ENCODE measurements around the gene DDHD1.

Gene DDHD1

DNA sequence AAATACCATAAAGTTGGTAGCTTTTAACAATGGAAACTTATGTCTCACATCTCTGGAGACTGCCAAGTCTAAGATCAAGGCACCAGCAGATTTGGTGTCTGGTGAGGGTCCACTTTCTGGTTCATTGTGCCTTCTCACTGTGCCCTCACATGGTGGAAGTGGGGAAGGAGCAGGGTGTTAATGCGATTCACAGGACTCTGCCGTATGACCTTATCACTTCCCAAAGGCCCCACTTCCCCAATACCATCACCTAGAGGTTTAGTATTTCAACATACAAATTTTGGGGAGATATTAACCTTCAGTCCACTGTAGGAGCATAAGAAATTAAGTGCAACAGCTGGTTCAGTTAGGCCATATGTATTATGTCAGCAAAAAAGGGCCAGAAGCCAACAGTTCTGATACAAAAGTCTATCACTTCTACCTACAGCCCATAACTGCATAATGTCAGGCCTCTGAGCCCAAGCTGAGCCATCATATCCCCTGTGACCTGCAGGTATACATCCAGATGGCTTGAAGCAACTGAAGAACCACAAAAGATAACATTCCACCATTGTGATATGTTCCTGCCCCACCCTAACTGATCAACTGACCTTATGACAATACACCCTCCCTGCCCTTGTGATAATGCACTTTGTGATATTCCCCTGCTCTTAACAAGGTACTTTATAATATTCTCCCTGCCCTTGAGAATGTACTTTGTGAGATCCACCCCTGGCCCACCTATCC is 24.7 kb downstream of the DDHD1 start:
- Histone ChIP-seq H3K27ac (replicated peaks) (no peak overlapping the region), H3K27me3 (ENCODE audit: insufficient read depth, poor library complexity, severe bottlenecking) (no peaks in the 10 kb centered on the region), H3K4me3 (replicated peaks; ENCODE audit: insufficient read depth, low read length) (no peak overlapping the region)
- TF ChIP-seq SPI1 (IDR thresholded peaks at IDR 0.05; ENCODE audit: borderline replicate concordance, low read depth): peak; percentile 55; the same call in 1 of the 2 replicates
- TF ChIP-seq, protein P1, sequence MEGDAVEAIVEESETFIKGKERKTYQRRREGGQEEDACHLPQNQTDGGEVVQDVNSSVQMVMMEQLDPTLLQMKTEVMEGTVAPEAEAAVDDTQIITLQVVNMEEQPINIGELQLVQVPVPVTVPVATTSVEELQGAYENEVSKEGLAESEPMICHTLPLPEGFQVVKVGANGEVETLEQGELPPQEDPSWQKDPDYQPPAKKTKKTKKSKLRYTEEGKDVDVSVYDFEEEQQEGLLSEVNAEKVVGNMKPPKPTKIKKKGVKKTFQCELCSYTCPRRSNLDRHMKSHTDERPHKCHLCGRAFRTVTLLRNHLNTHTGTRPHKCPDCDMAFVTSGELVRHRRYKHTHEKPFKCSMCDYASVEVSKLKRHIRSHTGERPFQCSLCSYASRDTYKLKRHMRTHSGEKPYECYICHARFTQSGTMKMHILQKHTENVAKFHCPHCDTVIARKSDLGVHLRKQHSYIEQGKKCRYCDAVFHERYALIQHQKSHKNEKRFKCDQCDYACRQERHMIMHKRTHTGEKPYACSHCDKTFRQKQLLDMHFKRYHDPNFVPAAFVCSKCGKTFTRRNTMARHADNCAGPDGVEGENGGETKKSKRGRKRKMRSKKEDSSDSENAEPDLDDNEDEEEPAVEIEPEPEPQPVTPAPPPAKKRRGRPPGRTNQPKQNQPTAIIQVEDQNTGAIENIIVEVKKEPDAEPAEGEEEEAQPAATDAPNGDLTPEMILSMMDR (IDR thresholded peaks at IDR 0.05; ENCODE audit: insufficient read depth, low read length): no peak
- TF ChIP-seq, protein P2, sequence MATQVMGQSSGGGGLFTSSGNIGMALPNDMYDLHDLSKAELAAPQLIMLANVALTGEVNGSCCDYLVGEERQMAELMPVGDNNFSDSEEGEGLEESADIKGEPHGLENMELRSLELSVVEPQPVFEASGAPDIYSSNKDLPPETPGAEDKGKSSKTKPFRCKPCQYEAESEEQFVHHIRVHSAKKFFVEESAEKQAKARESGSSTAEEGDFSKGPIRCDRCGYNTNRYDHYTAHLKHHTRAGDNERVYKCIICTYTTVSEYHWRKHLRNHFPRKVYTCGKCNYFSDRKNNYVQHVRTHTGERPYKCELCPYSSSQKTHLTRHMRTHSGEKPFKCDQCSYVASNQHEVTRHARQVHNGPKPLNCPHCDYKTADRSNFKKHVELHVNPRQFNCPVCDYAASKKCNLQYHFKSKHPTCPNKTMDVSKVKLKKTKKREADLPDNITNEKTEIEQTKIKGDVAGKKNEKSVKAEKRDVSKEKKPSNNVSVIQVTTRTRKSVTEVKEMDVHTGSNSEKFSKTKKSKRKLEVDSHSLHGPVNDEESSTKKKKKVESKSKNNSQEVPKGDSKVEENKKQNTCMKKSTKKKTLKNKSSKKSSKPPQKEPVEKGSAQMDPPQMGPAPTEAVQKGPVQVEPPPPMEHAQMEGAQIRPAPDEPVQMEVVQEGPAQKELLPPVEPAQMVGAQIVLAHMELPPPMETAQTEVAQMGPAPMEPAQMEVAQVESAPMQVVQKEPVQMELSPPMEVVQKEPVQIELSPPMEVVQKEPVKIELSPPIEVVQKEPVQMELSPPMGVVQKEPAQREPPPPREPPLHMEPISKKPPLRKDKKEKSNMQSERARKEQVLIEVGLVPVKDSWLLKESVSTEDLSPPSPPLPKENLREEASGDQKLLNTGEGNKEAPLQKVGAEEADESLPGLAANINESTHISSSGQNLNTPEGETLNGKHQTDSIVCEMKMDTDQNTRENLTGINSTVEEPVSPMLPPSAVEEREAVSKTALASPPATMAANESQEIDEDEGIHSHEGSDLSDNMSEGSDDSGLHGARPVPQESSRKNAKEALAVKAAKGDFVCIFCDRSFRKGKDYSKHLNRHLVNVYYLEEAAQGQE (IDR thresholded peaks at IDR 0.05; ENCODE audit: insufficient replicate concordance, low read depth): no peak
- DNase-seq (ENCODE audit: low read depth in 1 of 2, low spot score in 1 of 2): peak in 1 of 2 experiments; percentile 14

DNA sequence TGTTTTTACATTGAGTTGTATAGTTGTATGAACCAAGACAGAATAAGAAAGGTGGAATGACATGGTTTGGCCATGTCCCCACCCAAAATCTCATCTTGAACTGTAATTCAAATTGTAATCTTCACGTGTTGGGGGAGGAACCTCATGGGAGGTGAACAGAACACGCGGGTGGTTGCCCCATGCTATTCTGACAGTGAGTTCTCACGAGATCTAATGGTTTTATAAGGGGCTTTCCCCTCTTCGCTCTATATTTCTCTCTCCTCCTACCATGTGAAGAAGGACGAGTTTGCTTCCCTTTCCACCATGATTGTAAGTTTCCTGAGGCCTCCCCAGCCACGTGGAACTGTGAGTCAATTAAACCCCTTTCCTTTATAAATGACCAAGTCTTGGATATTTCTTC is 25.3 kb downstream of the DDHD1 start:
- H3K27ac ChIP-seq (replicated peaks): no peak overlapping the region
- TF ChIP-seq, protein P2 (IDR thresholded peaks at IDR 0.05; ENCODE audit: insufficient replicate concordance, low read depth): no peak
- TF ChIP-seq GABPA (IDR thresholded peaks at IDR 0.05; ENCODE audit: low read depth) (no peak), POLR2AphosphoS5 (IDR thresholded peaks at IDR 0.05; ENCODE audit: low read depth) (no peak), SPI1 (IDR thresholded peaks at IDR 0.05; ENCODE audit: borderline replicate concordance, low read depth) (no peak)
- TF ChIP-seq, protein P1 (IDR thresholded peaks at IDR 0.05; ENCODE audit: insufficient read depth, low read length): no peak
- H3K27me3 ChIP-seq (ENCODE audit: insufficient read depth, poor library complexity, severe bottlenecking): no peaks in the 10 kb centered on the region
- no peak for DNase-seq (ENCODE audit: low read depth in 1 of 2, low spot score in 1 of 2)
- no peak overlapping the region for H3K4me3 ChIP-seq (replicated peaks; ENCODE audit: insufficient read depth, low read length)

DNA sequence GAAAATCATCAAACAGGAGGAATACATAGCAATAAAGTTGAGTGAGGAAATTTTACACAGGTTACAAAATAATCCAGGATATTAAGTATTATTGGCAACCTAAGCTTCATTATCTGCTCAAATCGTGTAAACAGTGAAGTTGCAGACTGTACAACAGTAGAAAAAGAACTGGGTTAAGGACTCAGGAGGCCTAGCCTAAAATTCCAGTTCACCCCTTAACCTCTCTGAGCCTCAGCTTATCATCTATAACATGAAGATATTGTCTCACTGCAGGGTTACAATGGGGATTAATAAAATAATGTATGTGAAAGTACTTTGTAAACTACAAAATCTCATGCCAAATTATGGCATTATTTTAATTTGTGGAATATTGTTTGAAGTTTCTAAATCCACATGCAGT is 26.0 kb downstream of the DDHD1 start:
- no peaks in the 10 kb centered on the region for H3K27me3 ChIP-seq (ENCODE audit: insufficient read depth, poor library complexity, severe bottlenecking)
- H3K27ac ChIP-seq (replicated peaks): no peak overlapping the region
- no peak for DNase-seq (ENCODE audit: low read depth in 1 of 2, low spot score in 1 of 2)
- no peak overlapping the region for H3K4me3 ChIP-seq (replicated peaks; ENCODE audit: insufficient read depth, low read length)
- no peak for TF ChIP-seq POLR2AphosphoS5 (IDR thresholded peaks at IDR 0.05; ENCODE audit: low read depth)
- TF ChIP-seq, protein P2 (IDR thresholded peaks at IDR 0.05; ENCODE audit: insufficient replicate concordance, low read depth): no peak
- no peak for TF ChIP-seq SPI1 (IDR thresholded peaks at IDR 0.05; ENCODE audit: borderline replicate concordance, low read depth)
- TF ChIP-seq, protein P1 (IDR thresholded peaks at IDR 0.05; ENCODE audit: insufficient read depth, low read length): no peak
- TF ChIP-seq GABPA (IDR thresholded peaks at IDR 0.05; ENCODE audit: low read depth): no peak

Data from HL-60 (cell line).